GM12878 (cell line): ENCODE data around the gene RERE. TPM values are rescaled to one million over a fixed set of nuclear protein-coding genes. Genes with fewer than 3 reads are reported as not detected.

Experiments
- ATAC-seq: fragments of 200-7000 bp; cut with Tn5 transposase; 3 replicates; pipeline ENCODE4 v1.9.1; 2020; ENCODE audit warnings: mild to moderate bottlenecking, moderate library complexity
- BruUV-seq: library from RNA; stranded (reverse); fragments of 400-500 nt; replicated peaks from 2 replicates; lab custom pipeline; 2021; lab: Mats Ljungman, UMichigan
- CTCF ChIA-PET: fragments of 300-600 bp; sonication (Branson Sonifier 250); formaldehyde crosslinking; extraction: SDS; loops from one replicate; lab custom pipeline; 2021; ENCODE audit warnings: inconsistent platforms; lab: Yijun Ruan, JAX
- POLR2A ChIA-PET: fragments of 350-600 bp; formaldehyde crosslinking; extraction: SDS; loops from one replicate; lab custom pipeline; 2021; ENCODE audit warnings: inconsistent platforms; lab: Charles Lee
- RAD21 ChIA-PET: fragments of 300-600 bp; sonication (Branson Sonifier 250); formaldehyde crosslinking; loops from one replicate; lab custom pipeline; 2023; ENCODE audit warnings: antibody characterized with exemption; ENCODE audit not compliant: unreplicated experiment; lab: Charles Lee
- SMC1A ChIA-PET: fragments of 300-600 bp; sonication (Branson Sonifier 250); formaldehyde crosslinking; loops from one replicate; lab custom pipeline; 2023; ENCODE audit not compliant: unreplicated experiment, uncharacterized antibody; lab: Charles Lee
- DNase-seq: peaks from one replicate; pipeline ENCODE4 v3.0.0-alpha.2; 2011; ENCODE audit warnings: low read depth, low spot score
- FAIRE-seq: peaks from 3 replicates; lab custom pipeline; 2011; peaks lifted over from hg19 to GRCh38; lab: Jason Lieb, UNC
- H2AFZ ChIP-seq: 2 replicates; pipeline ENCODE4 v1.6.0; 2011; ENCODE audit warnings: low read depth, low read length, control low read depth; ENCODE audit not compliant: control insufficient read depth
- H3K27ac ChIP-seq: 2 replicates; pipeline ENCODE4 v1.5.1; 2011; ENCODE audit warnings: control low read depth; ENCODE audit not compliant: control insufficient read depth, insufficient read depth
- H3K27me3 ChIP-seq, 2 experiments: replicated peaks in 1 of 2; 2 replicates each; pipeline versions ENCODE4 v1.6.0 to v1.6.1; 2011; ENCODE audit warnings: low read length in 1 of 2; ENCODE audit not compliant: control insufficient read depth in 2 of 2, insufficient read depth in 2 of 2
- H3K36me3 ChIP-seq, 2 experiments: 2 replicates each; pipeline ENCODE4 v1.5.1; 2011; ENCODE audit warnings: low read length in 1 of 2; ENCODE audit not compliant: control insufficient read depth in 2 of 2, insufficient read depth in 2 of 2
- H3K4me1 ChIP-seq: 2 replicates; pipeline ENCODE4 v1.6.1; 2011; ENCODE audit warnings: mild to moderate bottlenecking, low read length, moderate library complexity, mixed read lengths; ENCODE audit not compliant: control insufficient read depth, insufficient read depth
- H3K4me2 ChIP-seq: 2 replicates; pipeline ENCODE4 v1.6.0; 2011; ENCODE audit warnings: control low read depth; ENCODE audit not compliant: control insufficient read depth, insufficient read depth
- H3K4me3 ChIP-seq: fragments of 200-600 bp; sonication (generic); 2 replicates; pipeline ENCODE4 v1.5.1; 2016
- H3K79me2 ChIP-seq: 2 replicates; pipeline ENCODE4 v1.6.0; 2011; ENCODE audit warnings: low read length; ENCODE audit not compliant: control insufficient read depth, insufficient read depth
- H3K9ac ChIP-seq: 2 replicates; pipeline ENCODE4 v1.8.0; 2011; ENCODE audit warnings: low read length, control low read depth, mixed read lengths; ENCODE audit not compliant: control insufficient read depth, insufficient read depth
- H3K9me3 ChIP-seq: replicated peaks from 3 replicates; pipeline ENCODE4 v1.5.1; 2011; ENCODE audit warnings: mild to moderate bottlenecking, low read length; ENCODE audit not compliant: control insufficient read depth, insufficient read depth
- H4K20me1 ChIP-seq: 2 replicates; pipeline ENCODE4 v1.6.0; 2011; ENCODE audit not compliant: control insufficient read depth, insufficient read depth
- MYC ChIP-seq: IDR thresholded peaks from 2 replicates; pipeline ENCODE4 v1.6.1; 2011; ENCODE audit warnings: mild to moderate bottlenecking, low read length, moderate library complexity, inconsistent platforms; ENCODE audit not compliant: insufficient read depth, insufficient replicate concordance, insufficient read length, severe bottlenecking
- NFIC ChIP-seq: IDR thresholded peaks from 2 replicates; pipeline ENCODE4 v1.6.1; 2012; ENCODE audit warnings: low read depth, mild to moderate bottlenecking, inconsistent platforms, low read length, moderate library complexity
- PML ChIP-seq: IDR thresholded peaks from 2 replicates; pipeline ENCODE4 v1.6.1; 2012; ENCODE audit warnings: low read length, inconsistent platforms
- SMC3 ChIP-seq: IDR thresholded peaks from 2 replicates; pipeline ENCODE4 v1.6.1; 2011; ENCODE audit warnings: low read length, improper control_type of control experiment, borderline replicate concordance
- SPI1 ChIP-seq: IDR thresholded peaks from 2 replicates; pipeline ENCODE4 v1.6.1; 2011; ENCODE audit warnings: low read depth, mild to moderate bottlenecking, low read length, moderate library complexity, borderline replicate concordance; ENCODE audit not compliant: insufficient read depth
- WGBS: methylation state at CpG from one replicate; pipeline ENCODE4 v1.1.6; 2016; ENCODE audit warnings: low lambda C conversion rate; ENCODE audit not compliant: insufficient replicate concordance, insufficient coverage; ENCODE audit errors: missing lambda C conversion rate; 5-methylcytosine and 5-hydroxymethylcytosine counted together
- in situ Hi-C: fragments of 300-500 bp; cut with MboI; formaldehyde crosslinking; loops from 9 replicates; pipeline ENCODE4 v1.14.3; 2018; ENCODE audit warnings: mixed read lengths
- intact Hi-C: fragments of 100-400 bp; cut with micrococcal nuclease; formaldehyde crosslinking; loops from one replicate; pipeline ENCODE4 v1.14.2; 2022; ENCODE audit not compliant: unreplicated experiment
- polyA plus RNA-seq, 11 experiments: library from polyadenylated mRNA; depleted of rRNA in 4 of 11; unstranded in 6 of 11; stranded (reverse) in 5 of 11; fragments of >200 nt; fragmentation: Nextera tagmentation in 4 of 11; fragmentation: Illumina TruSeq in 1 of 11; extraction: Ambion mirVana in 4 of 11; extraction: Trizol in 1 of 11; gene quantifications; 1 replicate in 1 of 11; 2 replicates in 10 of 11; pipeline versions ENCODE4 v1.2.1 to v1.2.3, GENCODE V29; 2011 to 2016; ENCODE audit warnings: inconsistent platforms in 2 of 11, missing spikeins in 2 of 11, low read depth in 1 of 11
- total RNA-seq, 4 experiments: library from RNA; depleted of rRNA in 3 of 4; stranded (reverse); fragments of >200 nt in 3 of 4; fragmentation: Illumina TruSeq in 1 of 4; extraction: Trizol in 1 of 4; gene quantifications; 2 replicates each; pipeline versions ENCODE4 v1.2.1 to v1.2.3, GENCODE V29; 2013 to 2021
- TF ChIP-seq, protein P1 (sequence below): IDR thresholded peaks from 2 replicates; pipeline ENCODE4 v1.6.1; 2011; ENCODE audit warnings: low read depth, low read length, improper control_type of control experiment, borderline replicate concordance

Gene RERE
- total and polyA plus RNA-seq, 10 of the 15 experiments (the other 5 are each of a cell fraction or from before 2014, with no cell fraction given): 5.2 to 60.5 (median 20.2) TPM

DNA sequence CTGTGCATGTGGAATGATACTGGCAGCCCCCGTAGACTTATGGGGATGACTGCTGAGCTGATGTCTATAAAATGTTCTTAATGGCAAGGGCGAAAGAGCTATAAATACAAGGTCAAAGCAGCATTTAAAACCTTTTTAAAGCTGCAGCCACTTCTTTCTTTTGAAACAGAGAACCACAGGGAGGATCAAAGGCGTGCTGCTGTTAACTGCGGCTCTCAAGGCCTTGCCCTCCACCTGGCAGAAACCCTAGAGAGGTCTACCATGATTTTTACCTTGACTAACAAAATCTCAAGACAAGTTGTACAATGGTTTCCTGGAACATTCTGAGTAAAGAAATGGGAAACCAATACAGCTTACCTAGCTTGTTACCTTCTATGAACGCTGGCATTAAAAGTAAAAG lies 409.8 kb downstream of the RERE start:
- peaks cover 5 to 21% of the 10 kb centered on the region in 2 experiments for H3K36me3 ChIP-seq
- no peak for TF ChIP-seq SPI1
- no peak for TF ChIP-seq SMC3
- H3K4me2 ChIP-seq: no peak overlapping the region
- in situ Hi-C loops: no loop called here
- H3K79me2 ChIP-seq: peaks cover 5% of the 10 kb centered on the region
- no peak overlapping the region for H2AFZ ChIP-seq
- RAD21 ChIA-PET: interaction anchor here (1.0 to 1.1 kb wide), 3 partner anchors 12 to 319 kb away, joined by 3 read pairs; no protein-coding TSS in a partner anchor
- ATAC-seq: no peak
- CTCF ChIA-PET: interaction anchor here (1.0 to 1.9 kb wide), 2 partner anchors 8 to 441 kb away, joined by 3 to 6 read pairs; no protein-coding TSS in a partner anchor
- WGBS: 94% methylated on average over 5 of the region's 5 CpGs
- no peaks in the 10 kb centered on the region; the same call in 1 of the 2 replicates for H4K20me1 ChIP-seq
- no peak for DNase-seq
- no peak overlapping the region for H3K9ac ChIP-seq
- SMC1A ChIA-PET: interaction anchor here (1.1 to 2.9 kb wide), 3 partner anchors 13 to 126 kb away, joined by 3 to 19 read pairs (median 8); no protein-coding TSS in a partner anchor
- POLR2A ChIA-PET: interaction anchor here (0.8 to 2.9 kb wide), 2 partner anchors 9 to 12 kb away, joined by 3 to 14 read pairs; no protein-coding TSS in a partner anchor
- BruUV-seq: no TSS peak
- intact Hi-C loops: no loop called here
- no peaks in the 10 kb centered on the region for H3K9me3 ChIP-seq
- no peaks in the 10 kb centered on the region for H3K4me1 ChIP-seq
- no peak overlapping the region for H3K27ac ChIP-seq
- no peak for FAIRE-seq
- H3K27me3 ChIP-seq: no peaks in the 10 kb centered on the region
- H3K4me3 ChIP-seq: no peak overlapping the region

GRCh38 chr1:8406960-8407359 lies 410.5 kb downstream of the RERE start:
- TF ChIP-seq PML (no peak), MYC (no peak), NFIC (no peak)
- TF ChIP-seq, protein P1, sequence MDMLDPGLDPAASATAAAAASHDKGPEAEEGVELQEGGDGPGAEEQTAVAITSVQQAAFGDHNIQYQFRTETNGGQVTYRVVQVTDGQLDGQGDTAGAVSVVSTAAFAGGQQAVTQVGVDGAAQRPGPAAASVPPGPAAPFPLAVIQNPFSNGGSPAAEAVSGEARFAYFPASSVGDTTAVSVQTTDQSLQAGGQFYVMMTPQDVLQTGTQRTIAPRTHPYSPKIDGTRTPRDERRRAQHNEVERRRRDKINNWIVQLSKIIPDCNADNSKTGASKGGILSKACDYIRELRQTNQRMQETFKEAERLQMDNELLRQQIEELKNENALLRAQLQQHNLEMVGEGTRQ: no peak
- Histone ChIP-seq H3K36me3 (peaks cover 4 to 17% of the 10 kb centered on the region in 2 experiments), H2AFZ (no peak overlapping the region), H4K20me1 (no peaks in the 10 kb centered on the region; the same call in 1 of the 2 replicates), H3K4me1 (no peaks in the 10 kb centered on the region), H3K4me3 (no peak overlapping the region), H3K9me3 (no peaks in the 10 kb centered on the region), H3K4me2 (no peak overlapping the region), H3K9ac (no peak overlapping the region), H3K79me2 (peaks cover 2% of the 10 kb centered on the region; the same call in 1 of the 2 replicates), H3K27me3 (no peaks in the 10 kb centered on the region), H3K27ac (no peak overlapping the region)
- ChIA-PET RAD21 (interaction anchor here (1.1 kb wide), 1 partner anchor 320 kb away, joined by 3 read pairs; no protein-coding TSS in a partner anchor), CTCF (interaction anchor here (1.0 to 1.9 kb wide), 2 partner anchors 9 to 442 kb away, joined by 3 to 6 read pairs; no protein-coding TSS in a partner anchor), SMC1A (interaction anchor here (1.3 to 2.9 kb wide), 2 partner anchors 13 to 21 kb away, joined by 8 to 19 read pairs; no protein-coding TSS in a partner anchor), POLR2A (interaction anchor here (0.8 kb wide), 1 partner anchor 9 kb away, joined by 3 read pairs; no protein-coding TSS in a partner anchor)
- DNase-seq (no peak), ATAC-seq (no peak), FAIRE-seq (no peak)
- BruUV-seq: no TSS peak
- in situ Hi-C loops: no loop called here
- intact Hi-C loops: no loop called here
- 99% methylated on average over 4 of the region's 4 CpGs for WGBS
